ENCODE data around the gene CH25H.

Gene CH25H

GRCh38 chr10:89228962-89229361 lies 21.8 kb upstream of the CH25H start:
- no peak overlapping the region for H3K27ac ChIP-seq (ENCODE audit: low read depth, low read length, severe bottlenecking)
- H3K36me3 ChIP-seq (ENCODE audit: control insufficient read depth, insufficient read depth, low read length): peaks cover 10% of the 10 kb centered on the region
- no peaks in the 10 kb centered on the region for H3K4me1 ChIP-seq (ENCODE audit: control insufficient read depth, insufficient read depth, low read length, poor library complexity, severe bottlenecking)
- peaks cover 4% of the 10 kb centered on the region for H3K9me3 ChIP-seq (ENCODE audit: control insufficient read depth, low read length)
- H3K4me3 ChIP-seq (ENCODE audit: extremely low read depth, insufficient read depth, low read length, poor library complexity, severe bottlenecking): no peak overlapping the region

- WGBS, 2 experiments (ENCODE audit: insufficient coverage in 2 of 2): 90 to 100% methylated on average over 2 of the region's 3 CpGs
- peaks cover 4% of the 10 kb centered on the region for H3K9me3 ChIP-seq (ENCODE audit: control insufficient read depth, low read length)
Measured at GRCh38 chr10:89228146-89228545, 21.0 kb upstream of the CH25H start.

GRCh38 chr10:89226891-89227290 lies 19.8 kb upstream of the CH25H start:
- Histone ChIP-seq H3K4me3 (ENCODE audit: extremely low read depth, insufficient read depth, low read length, poor library complexity, severe bottlenecking) (no peak overlapping the region), H3K27ac (ENCODE audit: low read depth, low read length, severe bottlenecking) (no peak overlapping the region), H3K9me3 (ENCODE audit: control insufficient read depth, low read length) (peaks cover 4% of the 10 kb centered on the region), H3K4me1 (ENCODE audit: control insufficient read depth, insufficient read depth, low read length, poor library complexity, severe bottlenecking) (no peaks in the 10 kb centered on the region), H3K36me3 (ENCODE audit: control insufficient read depth, insufficient read depth, low read length) (peaks cover 10% of the 10 kb centered on the region)
- WGBS, 2 experiments (ENCODE audit: insufficient coverage in 2 of 2): no CpG with 5 or more reads among the region's 1 CpG

More at GRCh38 chr10:89228146-89228545, 21.0 kb upstream of the CH25H start:
- Histone ChIP-seq H3K36me3 (ENCODE audit: control insufficient read depth, insufficient read depth, low read length) (peaks cover 10% of the 10 kb centered on the region), H3K4me3 (ENCODE audit: extremely low read depth, insufficient read depth, low read length, poor library complexity, severe bottlenecking) (no peak overlapping the region), H3K27ac (ENCODE audit: low read depth, low read length, severe bottlenecking) (no peak overlapping the region), H3K4me1 (ENCODE audit: control insufficient read depth, insufficient read depth, low read length, poor library complexity, severe bottlenecking) (no peaks in the 10 kb centered on the region)

- no peaks in the 10 kb centered on the region for H3K4me1 ChIP-seq (ENCODE audit: control insufficient read depth, insufficient read depth, low read length, poor library complexity, severe bottlenecking)
- H3K9me3 ChIP-seq (ENCODE audit: control insufficient read depth, low read length): peaks cover 4% of the 10 kb centered on the region
- H3K36me3 ChIP-seq (ENCODE audit: control insufficient read depth, insufficient read depth, low read length): peaks cover 10% of the 10 kb centered on the region
- no peak overlapping the region for H3K27ac ChIP-seq (ENCODE audit: low read depth, low read length, severe bottlenecking)
- 77 to 81% methylated on average over 10 to 12 of the region's 18 CpGs for WGBS, 2 experiments (ENCODE audit: insufficient coverage in 2 of 2)
- H3K4me3 ChIP-seq (ENCODE audit: extremely low read depth, insufficient read depth, low read length, poor library complexity, severe bottlenecking): no peak overlapping the region
Measured at GRCh38 chr10:89224739-89225443, 17.8 kb upstream of the CH25H start.

DNA sequence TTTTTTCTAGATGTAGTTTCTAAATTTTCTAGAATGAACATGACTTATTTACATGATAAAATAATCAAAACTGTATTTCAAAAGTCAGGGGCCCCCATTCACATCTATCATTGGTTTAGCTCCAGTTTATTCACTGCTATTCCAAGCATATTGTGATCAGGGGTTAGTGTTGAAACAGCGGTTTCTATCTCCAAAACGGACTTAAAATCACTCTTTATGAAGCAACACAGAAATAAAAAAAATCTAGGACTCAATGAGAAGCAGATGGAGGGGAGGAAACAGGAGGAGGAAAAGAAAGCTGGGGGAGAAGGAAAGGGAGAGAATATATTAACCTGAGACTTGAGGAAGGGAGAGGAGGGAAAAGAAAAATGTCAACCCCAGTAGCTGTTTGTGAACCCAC lies 14.8 kb upstream of the CH25H start:
- no peak overlapping the region for H3K27ac ChIP-seq (ENCODE audit: low read depth, low read length, severe bottlenecking)
- H3K36me3 ChIP-seq (ENCODE audit: control insufficient read depth, insufficient read depth, low read length): no peaks in the 10 kb centered on the region
- no peak overlapping the region for H3K4me3 ChIP-seq (ENCODE audit: extremely low read depth, insufficient read depth, low read length, poor library complexity, severe bottlenecking)
- H3K9me3 ChIP-seq (ENCODE audit: control insufficient read depth, low read length): no peaks in the 10 kb centered on the region
- no CpG with 5 or more reads among the region's 2 CpGs for WGBS, 2 experiments (ENCODE audit: insufficient coverage in 2 of 2)
- no peaks in the 10 kb centered on the region for H3K4me1 ChIP-seq (ENCODE audit: control insufficient read depth, insufficient read depth, low read length, poor library complexity, severe bottlenecking)

- 90 to 100% methylated on average over 2 to 3 of the region's 4 CpGs for WGBS, 2 experiments (ENCODE audit: insufficient coverage in 2 of 2)
- no peaks in the 10 kb centered on the region for H3K36me3 ChIP-seq (ENCODE audit: control insufficient read depth, insufficient read depth, low read length)
- H3K27ac ChIP-seq (ENCODE audit: low read depth, low read length, severe bottlenecking): no peak overlapping the region
- H3K9me3 ChIP-seq (ENCODE audit: control insufficient read depth, low read length): no peaks in the 10 kb centered on the region
- no peaks in the 10 kb centered on the region for H3K4me1 ChIP-seq (ENCODE audit: control insufficient read depth, insufficient read depth, low read length, poor library complexity, severe bottlenecking)
- H3K4me3 ChIP-seq (ENCODE audit: extremely low read depth, insufficient read depth, low read length, poor library complexity, severe bottlenecking): no peak overlapping the region
Measured at GRCh38 chr10:89219513-89220218, 12.5 kb upstream of the CH25H start.

- H3K27ac ChIP-seq (ENCODE audit: low read depth, low read length, severe bottlenecking): no peak overlapping the region
- H3K4me3 ChIP-seq (ENCODE audit: extremely low read depth, insufficient read depth, low read length, poor library complexity, severe bottlenecking): no peak overlapping the region
- H3K9me3 ChIP-seq (ENCODE audit: control insufficient read depth, low read length): no peaks in the 10 kb centered on the region
- no peaks in the 10 kb centered on the region for H3K36me3 ChIP-seq (ENCODE audit: control insufficient read depth, insufficient read depth, low read length)
- WGBS, 2 experiments (ENCODE audit: insufficient coverage in 2 of 2): 86% methylated on average over 1 of the region's 6 CpGs; no CpG with 5 or more reads in 1 of the 2 experiments
- H3K4me1 ChIP-seq (ENCODE audit: control insufficient read depth, insufficient read depth, low read length, poor library complexity, severe bottlenecking): no peaks in the 10 kb centered on the region
Measured at GRCh38 chr10:89217057-89217990, 10.2 kb upstream of the CH25H start.

- H3K27ac ChIP-seq (ENCODE audit: low read depth, low read length, severe bottlenecking): no peak overlapping the region
- no peaks in the 10 kb centered on the region for H3K4me1 ChIP-seq (ENCODE audit: control insufficient read depth, insufficient read depth, low read length, poor library complexity, severe bottlenecking)
- H3K36me3 ChIP-seq (ENCODE audit: control insufficient read depth, insufficient read depth, low read length): no peaks in the 10 kb centered on the region
- no peaks in the 10 kb centered on the region for H3K9me3 ChIP-seq (ENCODE audit: control insufficient read depth, low read length)
- no peak overlapping the region for H3K4me3 ChIP-seq (ENCODE audit: extremely low read depth, insufficient read depth, low read length, poor library complexity, severe bottlenecking)
- WGBS, 2 experiments (ENCODE audit: insufficient coverage in 2 of 2): 80% methylated on average over 1 of the region's 2 CpGs; no CpG with 5 or more reads in 1 of the 2 experiments
Measured at GRCh38 chr10:89216056-89216455, 8.9 kb upstream of the CH25H start.

- WGBS, 2 experiments (ENCODE audit: insufficient coverage in 2 of 2): 83% methylated on average over 1 of the region's 1 CpG; no CpG with 5 or more reads in 1 of the 2 experiments
- H3K4me3 ChIP-seq (ENCODE audit: extremely low read depth, insufficient read depth, low read length, poor library complexity, severe bottlenecking): no peak overlapping the region
- H3K36me3 ChIP-seq (ENCODE audit: control insufficient read depth, insufficient read depth, low read length): no peaks in the 10 kb centered on the region
- H3K4me1 ChIP-seq (ENCODE audit: control insufficient read depth, insufficient read depth, low read length, poor library complexity, severe bottlenecking): no peaks in the 10 kb centered on the region
- H3K9me3 ChIP-seq (ENCODE audit: control insufficient read depth, low read length): no peaks in the 10 kb centered on the region
- no peak overlapping the region for H3K27ac ChIP-seq (ENCODE audit: low read depth, low read length, severe bottlenecking)
Measured at GRCh38 chr10:89215511-89215910, 8.4 kb upstream of the CH25H start.

GRCh38 chr10:89214566-89215165 lies 7.5 kb upstream of the CH25H start:
- Histone ChIP-seq H3K4me1 (ENCODE audit: control insufficient read depth, insufficient read depth, low read length, poor library complexity, severe bottlenecking) (no peaks in the 10 kb centered on the region), H3K9me3 (ENCODE audit: control insufficient read depth, low read length) (no peaks in the 10 kb centered on the region), H3K27ac (ENCODE audit: low read depth, low read length, severe bottlenecking) (no peak overlapping the region), H3K36me3 (ENCODE audit: control insufficient read depth, insufficient read depth, low read length) (no peaks in the 10 kb centered on the region), H3K4me3 (ENCODE audit: extremely low read depth, insufficient read depth, low read length, poor library complexity, severe bottlenecking) (no peak overlapping the region)
- 95 to 97% methylated on average over 6 to 7 of the region's 8 CpGs for WGBS, 2 experiments (ENCODE audit: insufficient coverage in 2 of 2)
